Central memory CD8-positive, alpha-beta T cell (primary cell): ENCODE data around the gene XKR3.
"Not testable (repeated sequence)": the region's sequence is repeated elsewhere in the genome, so short reads cannot be mapped to it uniquely, and the experiment has no call there.

Source experiments
- ATAC-seq: fragments of 150-1000 bp; cut with Tn5 transposase; replicated peaks from 2 replicates; pipeline ENCODE4 v1.10.0; 2022; ENCODE audit warnings: mild to moderate bottlenecking, moderate FRiP score, moderate number of reproducible peaks; ENCODE audit not compliant: poor library complexity, severe bottlenecking; ENCODE audit errors: extremely low read depth
- DNase-seq, 2 donors: peaks; one replicate each; pipeline ENCODE4 v3.0.0; 2021; ENCODE audit warnings: low spot score in 2 of 2
- H3K27ac Mint-ChIP-seq: one replicate; pipeline ENCODE4 v1.8.0; 2022; ENCODE audit warnings: low read depth, mild to moderate bottlenecking, moderate library complexity, mixed read lengths
- H3K27me3 Mint-ChIP-seq: one replicate; pipeline ENCODE4 v1.8.0; 2022; ENCODE audit warnings: mixed read lengths
- H3K36me3 Mint-ChIP-seq: one replicate; pipeline ENCODE4 v1.8.0; 2022; ENCODE audit warnings: mild to moderate bottlenecking, moderate library complexity, mixed read lengths; ENCODE audit not compliant: insufficient read depth
- H3K4me1 Mint-ChIP-seq: one replicate; pipeline ENCODE4 v1.8.0; 2022; ENCODE audit warnings: mixed read lengths
- H3K4me3 Mint-ChIP-seq: one replicate; pipeline ENCODE4 v1.8.0; 2022; ENCODE audit warnings: mild to moderate bottlenecking, moderate library complexity, mixed read lengths
- H3K9me3 Mint-ChIP-seq: one replicate; pipeline ENCODE4 v1.8.0; 2022; ENCODE audit warnings: mixed read lengths

Gene XKR3

GRCh38 chr22:16824716-16825687, at the start of gene XKR3:
TSS of gene XKR3 (minus strand) at chr22:16825411. CDS start at chr22:16808073, 17,338 bp downstream.
- DNase-seq (no peak), ATAC-seq (no peak)
- Mint-ChIP-seq H3K36me3 (no peaks in the 10 kb centered on the region), H3K4me1 (peaks cover 20% of the 10 kb centered on the region), H3K27me3 (peaks cover 10% of the 10 kb centered on the region), H3K27ac (no peak within 1 kb of the TSS), H3K9me3 (no peaks in the 10 kb centered on the region), H3K4me3 (peak within 1 kb of the TSS; percentile 28)

GRCh38 chr22:16869640-16870039, 44.4 kb upstream of the XKR3 start:
- not testable (repeated sequence) for H3K27me3 Mint-ChIP-seq, H3K9me3 Mint-ChIP-seq, ATAC-seq, H3K4me1 Mint-ChIP-seq, H3K36me3 Mint-ChIP-seq, DNase-seq, H3K27ac Mint-ChIP-seq, H3K4me3 Mint-ChIP-seq

- Mint-ChIP-seq H3K36me3 (peaks cover under 1% of the 10 kb centered on the region), H3K9me3 (no peaks in the 10 kb centered on the region), H3K4me3 (no peak overlapping the region), H3K4me1 (no peaks in the 10 kb centered on the region), H3K27ac (no peak overlapping the region), H3K27me3 (peaks cover 11% of the 10 kb centered on the region)
- ATAC-seq (no peak), DNase-seq (no peak)
These were observed 41.0 kb upstream of the XKR3 start for GRCh38 chr22:16866167-16866566.

GRCh38 chr22:16856851-16857250, 31.6 kb upstream of the XKR3 start:
- not testable (repeated sequence) for H3K9me3 Mint-ChIP-seq, H3K36me3 Mint-ChIP-seq, DNase-seq, H3K4me1 Mint-ChIP-seq, H3K4me3 Mint-ChIP-seq, H3K27ac Mint-ChIP-seq, ATAC-seq
- peaks cover 45% of the 10 kb centered on the region for H3K27me3 Mint-ChIP-seq

GRCh38 chr22:16854631-16855030, 29.4 kb upstream of the XKR3 start:
- no peaks in the 10 kb centered on the region for H3K4me1 Mint-ChIP-seq
- H3K4me3 Mint-ChIP-seq, result no peak overlapping the region
- ATAC-seq (no peak), DNase-seq (no peak)
- no peaks in the 10 kb centered on the region for H3K9me3 Mint-ChIP-seq
- H3K27ac Mint-ChIP-seq, result no peak overlapping the region
- H3K27me3 Mint-ChIP-seq, result peaks cover 37% of the 10 kb centered on the region
- H3K36me3 Mint-ChIP-seq, result no peaks in the 10 kb centered on the region

GRCh38 chr22:16851268-16851996, 26.2 kb upstream of the XKR3 start:
- H3K9me3 Mint-ChIP-seq, H3K4me1 Mint-ChIP-seq, DNase-seq, H3K27ac Mint-ChIP-seq, H3K36me3 Mint-ChIP-seq, H3K4me3 Mint-ChIP-seq, ATAC-seq: not testable (repeated sequence)
- H3K27me3 Mint-ChIP-seq, result peaks cover 22% of the 10 kb centered on the region

- Mint-ChIP-seq H3K4me1 (no peaks in the 10 kb centered on the region), H3K27me3 (peaks cover 8% of the 10 kb centered on the region), H3K4me3 (no peak overlapping the region), H3K27ac (no peak overlapping the region), H3K36me3 (peaks cover 3% of the 10 kb centered on the region), H3K9me3 (peaks cover 11% of the 10 kb centered on the region)
- no peak for DNase-seq
- ATAC-seq, result no peak
These were observed 22.1 kb upstream of the XKR3 start for GRCh38 chr22:16847271-16847670.

- peaks cover 3% of the 10 kb centered on the region for H3K36me3 Mint-ChIP-seq
- no peaks in the 10 kb centered on the region for H3K27me3 Mint-ChIP-seq
- H3K4me3 Mint-ChIP-seq, result no peak overlapping the region
- ATAC-seq (no peak), DNase-seq (no peak)
- peaks cover 11% of the 10 kb centered on the region for H3K9me3 Mint-ChIP-seq
- H3K4me1 Mint-ChIP-seq, result no peaks in the 10 kb centered on the region
- H3K27ac Mint-ChIP-seq, result no peak overlapping the region
These were observed 20.7 kb upstream of the XKR3 start for GRCh38 chr22:16845881-16846280.

- no peak for ATAC-seq
- no peaks in the 10 kb centered on the region for H3K4me1 Mint-ChIP-seq
- no peak for DNase-seq
- H3K27ac Mint-ChIP-seq, result peak overlapping the region; percentile 1
- no peaks in the 10 kb centered on the region for H3K27me3 Mint-ChIP-seq
- H3K36me3 Mint-ChIP-seq, result peaks cover 3% of the 10 kb centered on the region
- H3K9me3 Mint-ChIP-seq, result peaks cover 11% of the 10 kb centered on the region
- H3K4me3 Mint-ChIP-seq, result no peak overlapping the region
These were observed 20.3 kb upstream of the XKR3 start for GRCh38 chr22:16845465-16845864.

GRCh38 chr22:16844529-16844928, 19.3 kb upstream of the XKR3 start:
- H3K9me3 Mint-ChIP-seq, result peaks cover 11% of the 10 kb centered on the region
- H3K4me1 Mint-ChIP-seq, result no peaks in the 10 kb centered on the region
- H3K36me3 Mint-ChIP-seq, result peaks cover 3% of the 10 kb centered on the region
- H3K4me3 Mint-ChIP-seq, result no peak overlapping the region
- ATAC-seq (no peak), DNase-seq (no peak)
- no peaks in the 10 kb centered on the region for H3K27me3 Mint-ChIP-seq
- H3K27ac Mint-ChIP-seq, result no peak overlapping the region

GRCh38 chr22:16838073-16838472, 12.9 kb upstream of the XKR3 start:
- DNase-seq (no peak), ATAC-seq (no peak)
- Mint-ChIP-seq H3K27ac (no peak overlapping the region), H3K4me1 (no peaks in the 10 kb centered on the region), H3K36me3 (no peaks in the 10 kb centered on the region), H3K27me3 (peaks cover 16% of the 10 kb centered on the region), H3K4me3 (no peak overlapping the region), H3K9me3 (no peaks in the 10 kb centered on the region)

- H3K4me3 Mint-ChIP-seq, result no peak overlapping the region
- no peak for ATAC-seq
These were observed 9.8 kb upstream of the XKR3 start for GRCh38 chr22:16834971-16835370.

GRCh38 chr22:16831257-16831656, 6.0 kb upstream of the XKR3 start:
- peaks cover 30% of the 10 kb centered on the region for H3K27me3 Mint-ChIP-seq
- no peaks in the 10 kb centered on the region for H3K9me3 Mint-ChIP-seq
- H3K27ac Mint-ChIP-seq, result no peak overlapping the region
- no peaks in the 10 kb centered on the region for H3K4me1 Mint-ChIP-seq
- no peaks in the 10 kb centered on the region for H3K36me3 Mint-ChIP-seq
- no peak overlapping the region for H3K4me3 Mint-ChIP-seq
- ATAC-seq (no peak), DNase-seq (no peak)

More at GRCh38 chr22:16834971-16835370, 9.8 kb upstream of the XKR3 start:
- Mint-ChIP-seq H3K36me3 (no peaks in the 10 kb centered on the region), H3K27ac (no peak overlapping the region), H3K9me3 (no peaks in the 10 kb centered on the region), H3K4me1 (no peaks in the 10 kb centered on the region), H3K27me3 (peaks cover 30% of the 10 kb centered on the region)
- DNase-seq, result no peak
